ENCODE results near the gene SCARB1. TPM values are rescaled to one million over a fixed set of nuclear protein-coding genes. Genes with fewer than 3 reads are reported as not detected.

The SCARB1 gene
- total and polyA plus RNA-seq, 2 of the 13 experiments (the other 11 are each of a cell fraction or from before 2014, with no cell fraction given): 63.4 to 160 TPM

GRCh38 chr12:124738636-124739467 is 124.8 kb downstream of the SCARB1 start (continued):
- TF ChIP-seq ZNF687 (CRISPR knock-in tag; IDR thresholded peaks at IDR 0.05) (peak; percentile 66), THYN1 (CRISPR knock-in tag; IDR thresholded peaks at IDR 0.05; ENCODE audit: borderline replicate concordance, low read depth) (no peak), ZNF720 (CRISPR knock-in tag; IDR thresholded peaks at IDR 0.05) (no peak), NR2F1 (CRISPR knock-in tag; IDR thresholded peaks at IDR 0.05) (peak; percentile 41 to 80; a peak in 2 of 4 replicates), THAP8 (CRISPR knock-in tag; IDR thresholded peaks at IDR 0.05; ENCODE audit: borderline replicate concordance) (no peak), CHCHD3 (CRISPR knock-in tag; IDR thresholded peaks at IDR 0.05) (no peak), TFE3 (CRISPR knock-in tag; IDR thresholded peaks at IDR 0.05) (peak; percentile 91), CEBPB (IDR thresholded peaks at IDR 0.05; ENCODE audit: borderline replicate concordance, low read depth, low read length) (no peak), SNAI1 (CRISPR knock-in tag; IDR thresholded peaks at IDR 0.05; ENCODE audit: borderline replicate concordance) (no peak), ZNF629 (CRISPR knock-in tag; conservative IDR thresholded peaks at IDR 0.05) (peak; percentile 92), ZKSCAN5 (CRISPR knock-in tag; IDR thresholded peaks at IDR 0.05) (no peak), DMTF1 (CRISPR knock-in tag; IDR thresholded peaks at IDR 0.05) (no peak)
